Skeletal muscle tissue (tissue), 4 donors: ENCODE results near the gene RIPPLY1. TPM values are rescaled to one million over a fixed set of nuclear protein-coding genes. Genes with fewer than 3 reads are reported as not detected.

ENCODE experiments used
- H3K27ac ChIP-seq: one replicate; pipeline ENCODE4 v1.7.0; 2013; ENCODE audit warnings: mild to moderate bottlenecking, low read depth, low read length, inconsistent platforms
- H3K27me3 ChIP-seq, 3 donors: one replicate each; pipeline ENCODE4 v1.7.0; 2013; ENCODE audit warnings: low read length in 3 of 3; ENCODE audit not compliant: control insufficient read depth in 3 of 3, insufficient read depth in 3 of 3
- H3K36me3 ChIP-seq, 3 donors: one replicate each; pipeline ENCODE4 v1.7.0; 2013; ENCODE audit warnings: low read length in 3 of 3; ENCODE audit not compliant: control insufficient read depth in 3 of 3, insufficient read depth in 3 of 3
- H3K4me1 ChIP-seq, 3 donors: one replicate each; pipeline ENCODE4 v1.7.0; 2013; ENCODE audit warnings: low read length in 3 of 3, mild to moderate bottlenecking in 3 of 3; ENCODE audit not compliant: control insufficient read depth in 3 of 3, insufficient read depth in 3 of 3
- H3K4me3 ChIP-seq, 3 donors: one replicate each; pipeline ENCODE4 v1.7.0; 2013; ENCODE audit warnings: low read length in 3 of 3
- H3K9ac ChIP-seq, 3 donors: one replicate each; pipeline ENCODE4 v1.7.0; 2013; ENCODE audit warnings: low read length in 3 of 3, mild to moderate bottlenecking in 3 of 3, moderate library complexity in 2 of 3, low read depth in 1 of 3
- H3K9me3 ChIP-seq, 3 donors: one replicate each; pipeline ENCODE4 v1.7.0; 2013; ENCODE audit warnings: low read length in 3 of 3; ENCODE audit not compliant: control insufficient read depth in 3 of 3
- total RNA-seq: library from RNA; depleted of rRNA; stranded (reverse); fragments of >200 nt; gene quantifications from one replicate; pipeline ENCODE4 v1.2.3, GENCODE V29; 2014
- donor health status: Osteomylitis.

The RIPPLY1 gene
- total RNA-seq, 1 donor from 2014 or later: not detected

- no peaks in the 10 kb centered on the region for H3K9me3 ChIP-seq
- H3K27me3 ChIP-seq: peaks cover 0 to 6% (median 0%) of the 10 kb centered on the region in 3 donors
- H3K4me3 ChIP-seq: no peak overlapping the region
- H3K27ac ChIP-seq: no peak overlapping the region
- H3K9ac ChIP-seq: no peak overlapping the region
- H3K4me1 ChIP-seq: peaks cover 9 to 12% (median 12%) of the 10 kb centered on the region in 3 donors
- H3K36me3 ChIP-seq: no peaks in the 10 kb centered on the region
Measured at GRCh38 chrX:106936246-106936645, 33.1 kb upstream of the RIPPLY1 start.

DNA sequence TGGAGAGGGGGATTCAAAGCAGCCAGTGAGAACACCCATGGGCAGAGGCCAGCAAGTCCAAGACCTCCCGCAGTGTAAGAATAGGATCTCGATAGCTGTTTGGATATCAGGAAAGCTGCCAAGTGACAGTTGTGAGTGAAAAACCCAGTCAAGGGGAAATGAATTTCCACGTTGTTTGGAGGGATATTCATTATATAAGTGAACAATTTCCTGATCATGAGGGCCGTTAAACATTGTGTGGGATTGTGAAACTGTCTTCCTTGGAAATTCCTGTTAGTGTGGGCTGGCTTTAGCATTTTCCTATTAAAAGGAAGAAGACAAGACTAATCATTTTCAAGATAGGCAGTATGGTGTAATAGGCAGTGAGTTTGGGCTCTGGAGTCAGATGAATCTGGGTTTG, 32.0 kb upstream of the RIPPLY1 start:
- Histone ChIP-seq H3K4me1 (peaks cover 9 to 12% (median 12%) of the 10 kb centered on the region in 3 donors), H3K9me3 (no peaks in the 10 kb centered on the region), H3K27me3 (peaks cover 0 to 6% (median 0%) of the 10 kb centered on the region in 3 donors), H3K4me3 (no peak overlapping the region), H3K36me3 (no peaks in the 10 kb centered on the region), H3K27ac (no peak overlapping the region), H3K9ac (no peak overlapping the region)

- Histone ChIP-seq H3K4me3 (no peak overlapping the region), H3K36me3 (no peaks in the 10 kb centered on the region), H3K4me1 (peaks cover 9 to 12% (median 12%) of the 10 kb centered on the region in 3 donors), H3K9me3 (no peaks in the 10 kb centered on the region), H3K27me3 (peaks cover 0 to 8% (median 0%) of the 10 kb centered on the region in 3 donors), H3K9ac (no peak overlapping the region), H3K27ac (no peak overlapping the region)
Measured at GRCh38 chrX:106933538-106933961, 30.4 kb upstream of the RIPPLY1 start.

- no peak overlapping the region for H3K4me3 ChIP-seq
- no peaks in the 10 kb centered on the region for H3K9me3 ChIP-seq
- peaks cover 9 to 13% (median 12%) of the 10 kb centered on the region in 3 donors for H3K4me1 ChIP-seq
- H3K36me3 ChIP-seq: no peaks in the 10 kb centered on the region
- no peak overlapping the region for H3K9ac ChIP-seq
- H3K27me3 ChIP-seq: peaks cover 0 to 8% (median 0%) of the 10 kb centered on the region in 3 donors
- H3K27ac ChIP-seq: no peak overlapping the region
Measured at GRCh38 chrX:106932960-106933537, 29.9 kb upstream of the RIPPLY1 start.

- Histone ChIP-seq H3K9ac (no peak overlapping the region), H3K36me3 (no peaks in the 10 kb centered on the region), H3K4me3 (no peak overlapping the region), H3K27ac (no peak overlapping the region), H3K4me1 (peaks cover 9 to 14% (median 12%) of the 10 kb centered on the region in 3 donors), H3K9me3 (no peaks in the 10 kb centered on the region), H3K27me3 (peaks cover 0 to 3% (median 0%) of the 10 kb centered on the region in 3 donors)
Measured at GRCh38 chrX:106932492-106932923, 29.4 kb upstream of the RIPPLY1 start.

DNA sequence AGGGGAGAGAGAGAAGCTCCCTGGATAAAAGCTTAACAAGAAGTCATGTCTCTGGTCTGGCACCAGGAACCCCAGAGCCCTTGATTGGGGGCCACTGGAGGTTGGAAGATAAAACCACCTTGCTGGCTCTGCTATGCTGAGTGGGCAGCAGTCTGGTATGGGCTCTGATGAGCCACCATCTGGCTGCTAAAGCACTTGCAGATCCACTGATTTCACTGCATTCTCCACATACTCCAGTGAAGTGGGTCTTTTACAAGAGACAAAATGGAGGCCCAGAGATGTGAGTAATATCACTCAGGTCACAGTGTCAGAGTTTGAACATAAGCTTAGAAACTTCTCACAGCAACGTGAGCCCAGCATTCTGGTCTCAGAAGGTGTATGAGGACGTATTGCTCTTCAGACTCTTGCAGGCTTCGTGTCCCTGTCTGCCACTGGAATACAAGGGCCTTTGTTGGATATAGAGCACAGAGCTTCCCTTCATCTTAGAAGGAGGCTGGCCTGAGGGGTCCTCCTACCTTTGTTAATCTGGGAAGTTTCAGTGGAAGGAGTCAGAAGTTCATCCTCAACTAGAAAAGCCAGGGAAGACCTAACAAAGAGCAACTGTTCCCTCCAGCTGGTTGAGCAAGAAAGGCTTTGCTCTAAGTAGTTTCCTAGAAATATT, 28.8 kb upstream of the RIPPLY1 start:
- Histone ChIP-seq H3K9me3 (no peaks in the 10 kb centered on the region), H3K27ac (no peak overlapping the region), H3K36me3 (no peaks in the 10 kb centered on the region), H3K4me1 (peaks cover 9 to 14% (median 12%) of the 10 kb centered on the region in 3 donors), H3K4me3 (no peak overlapping the region), H3K9ac (no peak overlapping the region), H3K27me3 (peaks cover 0 to 2% (median 0%) of the 10 kb centered on the region in 3 donors)

- Histone ChIP-seq H3K4me1 (peaks cover 9 to 11% (median 9%) of the 10 kb centered on the region in 3 donors), H3K27me3 (peaks cover 0 to 2% (median 0%) of the 10 kb centered on the region in 3 donors), H3K9me3 (no peaks in the 10 kb centered on the region), H3K9ac (no peak overlapping the region), H3K36me3 (no peaks in the 10 kb centered on the region), H3K4me3 (no peak overlapping the region), H3K27ac (no peak overlapping the region)
Measured at GRCh38 chrX:106928227-106928626, 25.1 kb upstream of the RIPPLY1 start.

DNA sequence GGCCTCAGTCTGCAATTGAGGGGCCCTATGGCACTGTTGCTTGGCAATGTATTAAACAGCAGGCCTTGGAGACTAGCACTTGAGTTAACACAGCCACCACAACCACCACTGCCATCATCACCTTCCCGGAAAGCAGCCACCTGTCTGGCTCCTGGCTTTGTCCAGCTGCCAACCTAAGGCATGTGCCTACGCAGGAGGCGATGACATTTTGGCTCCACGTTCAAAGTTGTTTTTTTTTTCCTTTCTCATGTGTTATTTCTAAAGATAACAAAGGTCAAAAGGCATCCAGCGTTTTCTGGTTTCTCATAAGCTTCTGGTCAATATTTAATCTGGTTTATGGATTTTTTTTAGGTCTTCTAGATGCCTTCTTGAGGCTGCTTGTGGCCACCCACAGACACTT, 24.6 kb upstream of the RIPPLY1 start:
- no peaks in the 10 kb centered on the region for H3K9me3 ChIP-seq
- peaks cover 0 to 2% (median 0%) of the 10 kb centered on the region in 3 donors for H3K27me3 ChIP-seq
- no peaks in the 10 kb centered on the region for H3K36me3 ChIP-seq
- H3K27ac ChIP-seq: no peak overlapping the region
- H3K4me1 ChIP-seq: peaks cover 6 to 7% (median 6%) of the 10 kb centered on the region in 3 donors
- no peak overlapping the region for H3K9ac ChIP-seq
- H3K4me3 ChIP-seq: no peak overlapping the region

DNA sequence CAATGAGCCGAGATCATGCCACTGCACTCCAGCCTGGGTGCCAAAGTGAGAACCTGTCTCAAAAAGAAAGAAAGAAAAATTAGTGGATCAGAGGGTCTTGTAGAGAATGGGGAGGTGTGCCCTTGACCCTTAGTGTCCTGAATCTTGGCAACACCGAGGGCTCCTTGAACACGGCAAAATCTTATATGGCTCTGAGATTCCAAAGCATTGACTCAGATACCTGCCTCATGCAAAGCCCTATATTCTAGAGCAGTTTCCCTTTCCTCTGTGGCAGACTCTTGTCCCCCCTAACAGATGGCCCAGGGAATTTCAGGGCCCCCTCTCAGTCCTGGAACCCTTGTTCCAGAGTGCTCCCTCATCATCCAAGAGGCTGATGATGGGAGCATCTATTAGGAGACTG, 23.9 kb upstream of the RIPPLY1 start:
- H3K4me1 ChIP-seq: peaks cover 0 to 2% (median 0%) of the 10 kb centered on the region in 3 donors
- no peaks in the 10 kb centered on the region for H3K9me3 ChIP-seq
- no peak overlapping the region for H3K9ac ChIP-seq
- H3K27me3 ChIP-seq: peaks cover 0 to 2% (median 0%) of the 10 kb centered on the region in 3 donors
- H3K27ac ChIP-seq: no peak overlapping the region
- no peak overlapping the region for H3K4me3 ChIP-seq
- no peaks in the 10 kb centered on the region for H3K36me3 ChIP-seq

GRCh38 chrX:106921637-106922036, 18.5 kb upstream of the RIPPLY1 start:
- H3K27me3 ChIP-seq: peaks cover 0 to 4% (median 0%) of the 10 kb centered on the region in 3 donors
- no peak overlapping the region for H3K4me3 ChIP-seq
- no peaks in the 10 kb centered on the region for H3K4me1 ChIP-seq
- no peak overlapping the region for H3K27ac ChIP-seq
- no peaks in the 10 kb centered on the region for H3K36me3 ChIP-seq
- no peak overlapping the region for H3K9ac ChIP-seq
- no peaks in the 10 kb centered on the region for H3K9me3 ChIP-seq
